K562 (cell line): ENCODE measurements around the gene B3GALNT2. TPM values are rescaled to one million over a fixed set of nuclear protein-coding genes. Genes with fewer than 3 reads are reported as not detected.

Experiments used
- CCNT2 ChIP-seq: IDR thresholded peaks from 2 replicates; pipeline ENCODE4 v1.6.1; 2011; ENCODE audit warnings: borderline replicate concordance, low read depth, mild to moderate bottlenecking, moderate library complexity, mixed read lengths, low read length; ENCODE audit not compliant: insufficient read length; ENCODE audit errors: extremely low read depth
- FOXP1 ChIP-seq: sonication (generic); formaldehyde crosslinking; IDR thresholded peaks from 2 replicates; pipeline ENCODE4 v1.8.0; 2022; ENCODE audit warnings: mild to moderate bottlenecking, missing genetic modification reagents
- FUS ChIP-seq: fragments of 200-400 bp; formaldehyde crosslinking; optimal IDR thresholded peaks from 2 replicates; pipeline ENCODE3; 2017; ENCODE audit warnings: low read depth, low read length
- HOXB6 ChIP-seq: fragments of 250-450 bp; sonication (Bioruptor Pico); IDR thresholded peaks from 2 replicates; pipeline ENCODE4 v1.5.1; 2022; ENCODE audit warnings: mild to moderate bottlenecking, borderline replicate concordance
- NCOA4 ChIP-seq: fragments of 450-650 bp; IDR thresholded peaks from 2 replicates; pipeline ENCODE4 v1.6.1; 2018; ENCODE audit warnings: mild to moderate bottlenecking; ENCODE audit not compliant: partially characterized antibody
- PHB2 ChIP-seq: fragments of 450-650 bp; IDR thresholded peaks from 2 replicates; pipeline ENCODE4 v1.6.1; 2017; ENCODE audit warnings: low read depth
- SRSF1 ChIP-seq: fragments of 200-400 bp; formaldehyde crosslinking; IDR thresholded peaks from 2 replicates; pipeline ENCODE4 v1.6.1; 2017; ENCODE audit warnings: mild to moderate bottlenecking, low read depth, low read length, moderate library complexity
- TAL1 ChIP-seq: fragments of 450-650 bp; IDR thresholded peaks from 2 replicates; pipeline ENCODE4 v1.6.1; 2016; ENCODE audit warnings: mild to moderate bottlenecking
- XRCC4 ChIP-seq: IDR thresholded peaks from one replicate; pipeline ENCODE4 v1.6.1; 2011; ENCODE audit not compliant: insufficient read depth, insufficient read length; ENCODE audit errors: extremely low read depth
- ZKSCAN1 ChIP-seq: fragments of 150-350 bp; IDR thresholded peaks from 2 replicates; pipeline ENCODE4 v1.6.1; 2016; ENCODE audit warnings: low read depth, low read length
- ZNF23 ChIP-seq: fragments of 250-450 bp; sonication (Bioruptor Pico); IDR thresholded peaks from 2 replicates; pipeline ENCODE4 v1.4.0; 2020; ENCODE audit warnings: mild to moderate bottlenecking
- polyA plus RNA-seq, 8 experiments: library from polyadenylated mRNA; depleted of rRNA in 4 of 8; stranded (reverse) in 5 of 8; unstranded in 3 of 8; fragments of >200 nt; fragmentation: Nextera tagmentation in 2 of 8; fragmentation: Illumina TruSeq in 1 of 8; extraction: Ambion mirVana in 2 of 8; extraction: Trizol in 1 of 8; gene quantifications; 2 replicates each; pipeline versions ENCODE4 v1.2.1 to v1.2.3, GENCODE V29; 2011 to 2014; ENCODE audit warnings: inconsistent platforms in 1 of 8, missing spikeins in 1 of 8
- total RNA-seq, 7 experiments: library from RNA; depleted of rRNA in 6 of 7; stranded (reverse); fragments of >200 nt in 6 of 7; fragmentation: Illumina TruSeq in 2 of 7; extraction: Trizol in 2 of 7; gene quantifications; 2 replicates each; pipeline versions ENCODE4 v1.2.1 to v1.2.3, GENCODE V29; 2011 to 2021; ENCODE audit warnings: low replicate concordance in 1 of 7
- TF ChIP-seq, protein P1 (sequence below): fragments of 250-450 bp; sonication (Bioruptor Pico); IDR thresholded peaks from 2 replicates; pipeline ENCODE4 v1.8.0; 2022; ENCODE audit warnings: moderate library complexity, mild to moderate bottlenecking, inconsistent platforms
- TF ChIP-seq, protein P2 (sequence below): fragments of 450-650 bp; IDR thresholded peaks from 2 replicates; pipeline ENCODE4 v1.6.1; 2016; ENCODE audit warnings: low read depth
- TF ChIP-seq, protein P3 (sequence below): IDR thresholded peaks from 2 replicates; pipeline ENCODE4 v1.6.1; 2012; ENCODE audit warnings: low read depth, low read length, improper control_type of control experiment, borderline replicate concordance
- TF ChIP-seq, protein P4 (sequence below): IDR thresholded peaks from 3 replicates; pipeline ENCODE4 v1.6.1; 2011; ENCODE audit warnings: borderline replicate concordance, mild to moderate bottlenecking; ENCODE audit not compliant: insufficient read length, insufficient read depth

Gene B3GALNT2
- total and polyA plus RNA-seq, 9 of the 15 experiments (the other 6 are each of a cell fraction or from before 2014, with no cell fraction given), result 2.0 to 31.7 (median 22.9) TPM

DNA sequence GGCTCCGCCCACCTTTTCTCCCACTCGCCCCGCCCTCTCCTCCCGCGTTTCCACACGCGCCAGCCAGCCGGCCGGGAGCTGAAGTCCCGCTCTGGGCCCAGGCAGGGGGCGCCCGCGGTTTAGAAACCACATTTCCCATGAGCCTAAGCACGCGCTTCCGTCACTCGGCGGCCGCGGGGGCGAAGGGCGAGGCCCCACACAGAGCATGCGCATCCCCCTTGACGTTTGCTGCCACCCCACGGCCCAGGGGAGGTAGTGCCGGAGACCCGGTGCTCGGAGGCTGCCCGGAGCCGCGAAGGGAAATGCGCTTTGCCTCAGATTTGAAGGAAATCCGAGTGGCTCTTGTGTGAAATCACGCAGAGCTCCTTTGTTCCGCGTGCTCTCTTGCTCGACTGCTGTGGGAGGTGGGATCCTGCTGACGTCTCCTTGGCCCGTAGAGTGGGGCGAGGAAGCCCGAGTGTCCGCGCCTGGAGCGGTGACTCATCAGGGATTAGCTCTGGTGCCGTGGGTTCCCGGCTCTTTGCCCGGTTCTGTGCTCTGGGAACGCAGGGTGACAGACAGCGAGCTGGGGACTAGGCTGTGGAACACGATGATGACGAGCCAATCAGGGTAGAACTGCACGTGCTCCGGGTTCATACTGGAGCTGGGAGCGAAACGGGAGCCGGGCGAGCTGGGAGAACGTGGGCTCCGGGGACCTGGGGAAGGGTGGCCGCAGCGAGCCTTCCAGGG lies 406 bp upstream of the B3GALNT2 start (continued):
- TF ChIP-seq, protein P1, sequence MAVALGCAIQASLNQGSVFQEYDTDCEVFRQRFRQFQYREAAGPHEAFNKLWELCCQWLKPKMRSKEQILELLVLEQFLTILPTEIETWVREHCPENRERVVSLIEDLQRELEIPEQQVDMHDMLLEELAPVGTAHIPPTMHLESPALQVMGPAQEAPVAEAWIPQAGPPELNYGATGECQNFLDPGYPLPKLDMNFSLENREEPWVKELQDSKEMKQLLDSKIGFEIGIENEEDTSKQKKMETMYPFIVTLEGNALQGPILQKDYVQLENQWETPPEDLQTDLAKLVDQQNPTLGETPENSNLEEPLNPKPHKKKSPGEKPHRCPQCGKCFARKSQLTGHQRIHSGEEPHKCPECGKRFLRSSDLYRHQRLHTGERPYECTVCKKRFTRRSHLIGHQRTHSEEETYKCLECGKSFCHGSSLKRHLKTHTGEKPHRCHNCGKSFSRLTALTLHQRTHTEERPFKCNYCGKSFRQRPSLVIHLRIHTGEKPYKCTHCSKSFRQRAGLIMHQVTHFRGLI (CRISPR knock-in tag), result 0 out of 2 replicates have a peak, but pooled peaks have one; percentile 48
- peak; percentile 75; the same call in 1 of the 2 replicates for TF ChIP-seq ZKSCAN1
- peak; percentile 52 for TF ChIP-seq CCNT2
- TF ChIP-seq FUS, result no peak
- TF ChIP-seq, protein P2, sequence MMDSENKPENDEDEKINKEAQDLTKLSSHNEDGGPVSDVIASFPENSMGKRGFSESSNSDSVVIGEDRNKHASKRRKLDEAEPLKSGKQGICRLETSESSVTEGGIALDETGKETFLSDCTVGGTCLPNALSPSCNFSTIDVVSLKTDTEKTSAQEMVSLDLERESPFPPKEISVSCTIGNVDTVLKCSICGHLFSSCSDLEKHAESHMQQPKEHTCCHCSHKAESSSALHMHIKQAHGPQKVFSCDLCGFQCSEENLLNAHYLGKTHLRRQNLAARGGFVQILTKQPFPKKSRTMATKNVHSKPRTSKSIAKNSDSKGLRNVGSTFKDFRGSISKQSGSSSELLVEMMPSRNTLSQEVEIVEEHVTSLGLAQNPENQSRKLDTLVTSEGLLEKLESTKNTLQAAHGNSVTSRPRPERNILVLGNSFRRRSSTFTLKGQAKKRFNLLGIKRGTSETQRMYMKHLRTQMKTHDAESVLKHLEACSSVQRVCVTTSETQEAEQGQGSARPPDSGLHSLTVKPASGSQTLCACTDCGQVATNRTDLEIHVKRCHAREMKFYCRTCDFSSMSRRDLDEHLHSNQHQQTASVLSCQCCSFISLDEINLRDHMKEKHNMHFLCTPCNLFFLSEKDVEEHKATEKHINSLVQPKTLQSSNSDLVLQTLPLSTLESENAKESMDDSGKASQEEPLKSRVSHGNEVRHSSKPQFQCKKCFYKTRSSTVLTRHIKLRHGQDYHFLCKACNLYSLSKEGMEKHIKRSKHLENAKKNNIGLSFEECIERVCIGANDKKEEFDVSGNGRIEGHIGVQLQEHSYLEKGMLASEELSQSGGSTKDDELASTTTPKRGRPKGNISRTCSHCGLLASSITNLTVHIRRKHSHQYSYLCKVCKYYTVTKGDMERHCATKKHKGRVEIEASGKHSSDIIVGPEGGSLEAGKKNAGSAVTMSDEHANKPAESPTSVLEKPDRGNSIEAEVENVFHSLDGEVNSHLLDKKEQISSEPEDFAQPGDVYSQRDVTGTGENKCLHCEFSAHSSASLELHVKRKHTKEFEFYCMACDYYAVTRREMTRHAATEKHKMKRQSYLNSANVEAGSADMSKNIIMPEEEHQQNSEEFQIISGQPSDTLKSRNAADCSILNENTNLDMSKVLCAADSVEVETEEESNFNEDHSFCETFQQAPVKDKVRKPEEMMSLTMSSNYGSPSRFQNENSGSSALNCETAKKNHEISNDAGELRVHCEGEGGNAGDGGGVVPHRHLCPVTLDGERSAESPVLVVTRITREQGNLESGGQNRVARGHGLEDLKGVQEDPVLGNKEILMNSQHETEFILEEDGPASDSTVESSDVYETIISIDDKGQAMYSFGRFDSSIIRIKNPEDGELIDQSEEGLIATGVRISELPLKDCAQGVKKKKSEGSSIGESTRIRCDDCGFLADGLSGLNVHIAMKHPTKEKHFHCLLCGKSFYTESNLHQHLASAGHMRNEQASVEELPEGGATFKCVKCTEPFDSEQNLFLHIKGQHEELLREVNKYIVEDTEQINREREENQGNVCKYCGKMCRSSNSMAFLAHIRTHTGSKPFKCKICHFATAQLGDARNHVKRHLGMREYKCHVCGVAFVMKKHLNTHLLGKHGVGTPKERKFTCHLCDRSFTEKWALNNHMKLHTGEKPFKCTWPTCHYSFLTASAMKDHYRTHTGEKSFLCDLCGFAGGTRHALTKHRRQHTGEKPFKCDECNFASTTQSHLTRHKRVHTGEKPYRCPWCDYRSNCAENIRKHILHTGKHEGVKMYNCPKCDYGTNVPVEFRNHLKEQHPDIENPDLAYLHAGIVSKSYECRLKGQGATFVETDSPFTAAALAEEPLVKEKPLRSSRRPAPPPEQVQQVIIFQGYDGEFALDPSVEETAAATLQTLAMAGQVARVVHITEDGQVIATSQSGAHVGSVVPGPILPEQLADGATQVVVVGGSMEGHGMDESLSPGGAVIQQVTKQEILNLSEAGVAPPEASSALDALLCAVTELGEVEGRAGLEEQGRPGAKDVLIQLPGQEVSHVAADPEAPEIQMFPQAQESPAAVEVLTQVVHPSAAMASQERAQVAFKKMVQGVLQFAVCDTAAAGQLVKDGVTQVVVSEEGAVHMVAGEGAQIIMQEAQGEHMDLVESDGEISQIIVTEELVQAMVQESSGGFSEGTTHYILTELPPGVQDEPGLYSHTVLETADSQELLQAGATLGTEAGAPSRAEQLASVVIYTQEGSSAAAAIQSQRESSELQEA, result no peak; the same call in 1 of the 2 replicates
- TF ChIP-seq XRCC4, result no peak
- TF ChIP-seq, protein P3, sequence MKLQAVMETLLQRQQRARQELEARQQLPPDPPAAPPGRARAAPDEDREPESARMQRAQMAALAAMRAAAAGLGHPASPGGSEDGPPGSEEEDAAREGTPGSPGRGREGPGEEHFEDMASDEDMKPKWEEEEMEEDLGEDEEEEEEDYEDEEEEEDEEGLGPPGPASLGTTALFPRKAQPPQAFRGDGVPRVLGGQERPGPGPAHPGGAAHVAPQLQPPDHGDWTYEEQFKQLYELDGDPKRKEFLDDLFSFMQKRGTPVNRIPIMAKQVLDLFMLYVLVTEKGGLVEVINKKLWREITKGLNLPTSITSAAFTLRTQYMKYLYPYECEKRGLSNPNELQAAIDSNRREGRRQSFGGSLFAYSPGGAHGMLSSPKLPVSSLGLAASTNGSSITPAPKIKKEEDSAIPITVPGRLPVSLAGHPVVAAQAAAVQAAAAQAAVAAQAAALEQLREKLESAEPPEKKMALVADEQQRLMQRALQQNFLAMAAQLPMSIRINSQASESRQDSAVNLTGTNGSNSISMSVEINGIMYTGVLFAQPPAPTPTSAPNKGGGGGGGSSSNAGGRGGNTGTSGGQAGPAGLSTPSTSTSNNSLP, result peak; percentile 26; the same call in 1 of the 2 replicates
- no peak for TF ChIP-seq ZNF23 (CRISPR knock-in tag)
- peak; percentile 100 for TF ChIP-seq FOXP1 (CRISPR knock-in tag)
- TF ChIP-seq, protein P4, sequence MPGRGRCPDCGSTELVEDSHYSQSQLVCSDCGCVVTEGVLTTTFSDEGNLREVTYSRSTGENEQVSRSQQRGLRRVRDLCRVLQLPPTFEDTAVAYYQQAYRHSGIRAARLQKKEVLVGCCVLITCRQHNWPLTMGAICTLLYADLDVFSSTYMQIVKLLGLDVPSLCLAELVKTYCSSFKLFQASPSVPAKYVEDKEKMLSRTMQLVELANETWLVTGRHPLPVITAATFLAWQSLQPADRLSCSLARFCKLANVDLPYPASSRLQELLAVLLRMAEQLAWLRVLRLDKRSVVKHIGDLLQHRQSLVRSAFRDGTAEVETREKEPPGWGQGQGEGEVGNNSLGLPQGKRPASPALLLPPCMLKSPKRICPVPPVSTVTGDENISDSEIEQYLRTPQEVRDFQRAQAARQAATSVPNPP, result no peak
- TF ChIP-seq SRSF1, result no peak
- no peak for TF ChIP-seq NCOA4
- TF ChIP-seq PHB2, result no peak
- TF ChIP-seq TAL1, result no peak
- peak; percentile 20; the same call in 1 of the 2 replicates for TF ChIP-seq HOXB6 (CRISPR knock-in tag)
